Measurements from ENCODE around the gene MYZAP. TPM values are rescaled to one million over a fixed set of nuclear protein-coding genes. Genes with fewer than 3 reads are reported as not detected.

The MYZAP gene
- polyA plus RNA-seq, 1 donor (not counting 4 experiments of a cell fraction or from before 2014, with no cell fraction given), result 1.8 TPM

GRCh38 chr15:57730876-57731275 lies 139.2 kb downstream of the MYZAP start:
- no peaks in the 10 kb centered on the region for H3K79me2 ChIP-seq (ENCODE audit: control insufficient read depth, insufficient read depth, low read length)
- H3K9ac ChIP-seq (ENCODE audit: control insufficient read depth, extremely low read depth, insufficient read depth, low read length), result no peak overlapping the region
- H2AFZ ChIP-seq (ENCODE audit: control insufficient read depth, low read length), result no peak overlapping the region
- DNase-seq (ENCODE audit: low read depth, low spot score), result no peak
- H3K9me1 ChIP-seq (ENCODE audit: control insufficient read depth, extremely low read depth, insufficient read depth, low read length), result no peaks in the 10 kb centered on the region
- dilution Hi-C loops (cut with MboI; ENCODE audit: extremely low pct_ligation_motif_present, low sequenced_read_pairs), result no loop called here
- H3K4me1 ChIP-seq (ENCODE audit: control insufficient read depth, extremely low read depth, insufficient read depth, low read length), result peaks cover 21% of the 10 kb centered on the region
- H3K4me2 ChIP-seq (ENCODE audit: control insufficient read depth, extremely low read depth, insufficient read depth, low read depth, low read length), result no peak overlapping the region
- TF ChIP-seq EZH2 (IDR thresholded peaks at IDR 0.05; ENCODE audit: low read length) (no peak), CTCF (optimal IDR thresholded peaks at IDR 0.05 in 1 of 3, IDR thresholded peaks at IDR 0.05 in 1 of 3, conservative IDR thresholded peaks at IDR 0.05 in 1 of 3; ENCODE audit: extremely low read depth in 1 of 3, insufficient read depth in 2 of 3, low read length in 3 of 3) (no peak)
- no peaks in the 10 kb centered on the region for H3K9me3 ChIP-seq (ENCODE audit: control insufficient read depth, low read depth, low read length)
- no peaks in the 10 kb centered on the region for H3K27me3 ChIP-seq (ENCODE audit: control insufficient read depth, extremely low read depth, insufficient read depth, low read length)
- no peak overlapping the region for H3K4me3 ChIP-seq (ENCODE audit: control insufficient read depth in 2 of 3, extremely low read depth in 1 of 3, insufficient read depth in 2 of 3, low read depth in 1 of 3, low read length in 3 of 3)
- H4K20me1 ChIP-seq (ENCODE audit: control insufficient read depth, extremely low read depth, insufficient read depth, low read length), result no peaks in the 10 kb centered on the region
- no peak for FAIRE-seq
- no peak overlapping the region for H3K27ac ChIP-seq (ENCODE audit: control insufficient read depth, insufficient read depth, low read length)
- no peaks in the 10 kb centered on the region for H3K36me3 ChIP-seq (ENCODE audit: control insufficient read depth in 2 of 2, extremely low read depth in 1 of 2, insufficient read depth in 2 of 2, low read length in 2 of 2)

- Histone ChIP-seq H2AFZ (ENCODE audit: control insufficient read depth, low read length) (no peak overlapping the region), H3K27ac (ENCODE audit: control insufficient read depth, insufficient read depth, low read length) (no peak overlapping the region), H3K27me3 (ENCODE audit: control insufficient read depth, extremely low read depth, insufficient read depth, low read length) (no peaks in the 10 kb centered on the region), H3K9me3 (ENCODE audit: control insufficient read depth, low read depth, low read length) (no peaks in the 10 kb centered on the region), H4K20me1 (ENCODE audit: control insufficient read depth, extremely low read depth, insufficient read depth, low read length) (no peaks in the 10 kb centered on the region), H3K4me2 (ENCODE audit: control insufficient read depth, extremely low read depth, insufficient read depth, low read depth, low read length) (no peak overlapping the region), H3K9ac (ENCODE audit: control insufficient read depth, extremely low read depth, insufficient read depth, low read length) (no peak overlapping the region), H3K4me3 (ENCODE audit: control insufficient read depth in 2 of 3, extremely low read depth in 1 of 3, insufficient read depth in 2 of 3, low read depth in 1 of 3, low read length in 3 of 3) (no peak overlapping the region), H3K79me2 (ENCODE audit: control insufficient read depth, insufficient read depth, low read length) (no peaks in the 10 kb centered on the region), H3K4me1 (ENCODE audit: control insufficient read depth, extremely low read depth, insufficient read depth, low read length) (peaks cover 18% of the 10 kb centered on the region), H3K36me3 (ENCODE audit: control insufficient read depth in 2 of 2, extremely low read depth in 1 of 2, insufficient read depth in 2 of 2, low read length in 2 of 2) (no peaks in the 10 kb centered on the region), H3K9me1 (ENCODE audit: control insufficient read depth, extremely low read depth, insufficient read depth, low read length) (no peaks in the 10 kb centered on the region)
- FAIRE-seq (no peak), DNase-seq (ENCODE audit: low read depth, low spot score) (no peak)
- TF ChIP-seq EZH2 (IDR thresholded peaks at IDR 0.05; ENCODE audit: low read length) (no peak), CTCF (optimal IDR thresholded peaks at IDR 0.05 in 1 of 3, IDR thresholded peaks at IDR 0.05 in 1 of 3, conservative IDR thresholded peaks at IDR 0.05 in 1 of 3; ENCODE audit: extremely low read depth in 1 of 3, insufficient read depth in 2 of 3, low read length in 3 of 3) (no peak)
- dilution Hi-C loops (cut with MboI; ENCODE audit: extremely low pct_ligation_motif_present, low sequenced_read_pairs), result no loop called here
These were observed 139.9 kb downstream of the MYZAP start for GRCh38 chr15:57731530-57732103.
